HG03439 (cell line): ENCODE data around the gene LHPP.
"Not testable (repeated sequence)": the region's sequence is repeated elsewhere in the genome, so short reads cannot be mapped to it uniquely, and the experiment has no call there.

ENCODE experiments used
- ATAC-seq: cut with Tn5 transposase; IDR thresholded peaks from one replicate; pipeline ENCODE4 v1.9.1; 2021; ENCODE audit warnings: mild to moderate bottlenecking, moderate library complexity; ENCODE audit not compliant: unreplicated experiment

LHPP gene

DNA sequence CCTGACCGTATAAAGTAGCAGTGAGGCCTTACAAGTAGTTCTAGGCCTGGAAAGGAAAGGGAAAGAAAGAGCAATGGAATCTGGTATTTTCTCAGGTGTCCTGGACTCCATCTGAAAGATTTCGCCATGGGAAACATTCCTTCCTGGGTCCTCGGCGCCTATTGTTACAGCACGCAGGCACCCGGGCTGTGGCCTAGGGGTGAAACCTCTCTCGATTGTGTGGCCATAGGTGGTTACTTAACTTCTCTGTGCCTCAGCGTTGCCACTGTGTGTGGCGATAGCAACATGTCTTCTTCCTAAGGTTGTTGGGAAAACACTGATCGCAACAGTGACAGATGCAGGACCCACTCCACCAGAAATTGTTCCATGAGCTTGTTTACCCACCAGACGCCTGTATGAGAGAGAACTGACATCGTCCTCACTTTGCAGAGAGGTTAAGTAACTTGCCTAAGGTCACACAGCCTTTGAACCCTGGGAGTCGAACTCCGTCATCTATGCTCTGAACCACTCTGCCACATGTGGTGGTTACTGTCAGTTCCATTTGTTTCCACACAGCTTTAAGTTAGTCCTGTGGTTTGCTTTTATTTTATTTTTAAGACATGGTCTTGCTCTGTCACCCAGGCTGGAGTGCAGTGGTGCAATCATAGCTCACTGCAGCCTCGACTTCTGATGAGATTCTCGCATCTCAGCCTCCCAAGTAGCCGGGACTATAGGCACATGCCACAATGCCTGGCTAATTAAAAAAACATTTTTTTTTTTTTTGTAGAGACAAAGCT, 73.4 kb downstream of the LHPP start:
- no peak for ATAC-seq

DNA sequence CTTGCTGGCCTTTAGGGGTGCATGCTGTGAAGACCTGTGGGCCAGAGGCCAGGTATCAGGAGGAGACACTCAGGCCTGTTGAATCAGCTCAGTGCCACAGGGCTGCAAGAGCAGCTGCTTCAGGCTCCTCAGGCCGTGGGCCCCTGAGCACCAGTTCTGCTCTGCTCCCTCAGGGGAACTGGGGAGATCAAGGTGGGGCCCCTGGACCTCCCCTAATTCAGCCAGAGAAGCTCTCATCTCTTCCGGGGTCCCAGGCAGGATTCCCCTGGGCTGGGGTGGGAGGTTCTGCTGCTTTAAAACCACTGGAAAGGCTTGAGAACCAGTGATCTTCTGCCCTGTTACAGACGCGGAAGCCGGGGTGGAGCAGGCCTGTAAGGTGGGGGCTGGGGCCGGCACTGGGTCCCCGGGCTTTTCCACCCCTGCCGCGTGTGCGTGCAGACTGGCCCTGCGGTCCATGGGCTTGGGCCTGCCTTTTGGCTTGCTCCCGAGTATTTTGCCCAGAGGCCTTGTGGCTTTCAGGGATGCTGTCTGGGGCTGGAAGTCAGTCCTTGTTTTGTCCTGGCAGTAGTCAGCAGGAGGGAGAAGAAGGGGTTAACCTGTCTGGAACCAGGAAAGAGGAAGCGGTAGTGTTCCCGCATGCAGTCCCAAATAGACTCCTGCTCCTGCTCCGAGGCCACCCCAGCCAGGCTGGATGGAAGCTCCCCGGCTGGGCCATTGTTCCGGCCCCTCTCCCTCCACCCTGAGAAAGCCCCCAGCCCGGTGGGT, 74.3 kb downstream of the LHPP start:
- no peak for ATAC-seq

GRCh38 chr10:124536496-124537050, 75.0 kb downstream of the LHPP start:
- ATAC-seq: no peak

DNA sequence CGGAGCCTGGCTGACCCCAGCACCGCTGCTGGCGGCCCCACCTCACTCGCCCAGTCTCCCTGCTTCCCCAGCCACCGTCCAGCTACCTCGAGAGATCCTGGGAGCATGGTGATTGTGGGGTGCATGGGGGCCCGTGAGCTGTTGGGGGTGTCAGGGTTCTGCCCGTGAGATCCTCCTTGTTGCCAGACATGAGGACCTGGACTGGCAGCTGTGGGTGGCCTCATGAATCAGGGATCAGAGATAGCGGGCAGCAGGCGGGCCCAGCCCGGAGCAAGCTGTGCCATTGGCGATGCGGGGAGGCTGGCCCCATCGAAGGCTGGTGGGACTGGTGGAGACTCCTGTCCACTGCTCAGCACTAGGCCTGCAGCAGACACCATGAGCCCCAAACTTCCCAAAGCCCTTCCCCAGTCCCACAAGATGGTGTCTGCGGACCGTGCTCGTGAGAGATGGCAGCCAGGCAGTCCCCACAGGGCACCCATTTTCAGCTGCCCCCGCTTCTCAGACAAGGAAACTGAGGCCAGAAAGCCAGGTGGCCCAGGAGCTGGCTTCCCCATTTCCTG, 75.6 kb downstream of the LHPP start:
- no peak for ATAC-seq

DNA sequence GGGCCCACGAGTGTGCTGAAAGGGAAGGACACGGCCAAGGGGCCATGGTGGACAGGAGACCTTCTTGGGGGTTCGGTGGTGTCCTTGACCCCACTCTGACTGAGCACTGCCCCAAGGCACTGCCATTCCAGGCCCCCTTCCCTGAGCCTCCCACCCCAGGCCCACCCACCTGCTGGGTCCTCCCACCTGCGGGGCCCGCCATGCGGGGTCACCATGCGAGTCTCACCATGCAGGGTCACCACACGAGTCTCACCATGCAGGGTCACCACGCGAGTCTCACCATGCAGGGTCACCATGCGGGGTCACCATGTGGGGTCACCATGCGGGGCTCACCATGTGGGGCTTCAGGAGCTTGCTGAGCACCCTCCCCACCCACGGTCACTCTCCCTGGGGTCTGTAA, 76.3 kb downstream of the LHPP start:
- ATAC-seq: no peak

DNA sequence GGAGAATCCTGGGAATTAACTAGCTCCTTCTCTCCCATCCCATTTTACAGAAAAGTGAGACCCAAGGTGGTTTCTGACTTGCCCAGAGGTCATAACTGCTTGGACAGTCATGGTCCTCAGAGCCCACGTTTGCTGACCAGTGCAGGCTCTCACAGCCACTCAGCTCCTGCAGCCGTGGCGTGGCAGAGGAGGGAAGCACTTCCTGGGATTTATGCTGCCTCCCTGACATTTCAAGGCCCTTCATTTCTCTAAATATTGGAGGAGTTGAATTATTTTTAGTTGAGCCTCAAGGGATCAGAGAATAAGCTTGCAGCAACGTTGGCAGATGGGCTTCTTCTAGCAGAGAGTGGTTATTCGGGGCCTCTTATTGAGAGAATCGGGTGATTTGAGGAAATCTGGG, 77.1 kb downstream of the LHPP start:
- ATAC-seq: no peak

GRCh38 chr10:124539935-124540641, 78.5 kb downstream of the LHPP start:
- ATAC-seq: peak; percentile 61

- no peak for ATAC-seq
Observed at GRCh38 chr10:124541076-124541903, 79.7 kb downstream of the LHPP start.

- ATAC-seq: no peak
Observed at GRCh38 chr10:124542336-124542735, 80.7 kb downstream of the LHPP start.

DNA sequence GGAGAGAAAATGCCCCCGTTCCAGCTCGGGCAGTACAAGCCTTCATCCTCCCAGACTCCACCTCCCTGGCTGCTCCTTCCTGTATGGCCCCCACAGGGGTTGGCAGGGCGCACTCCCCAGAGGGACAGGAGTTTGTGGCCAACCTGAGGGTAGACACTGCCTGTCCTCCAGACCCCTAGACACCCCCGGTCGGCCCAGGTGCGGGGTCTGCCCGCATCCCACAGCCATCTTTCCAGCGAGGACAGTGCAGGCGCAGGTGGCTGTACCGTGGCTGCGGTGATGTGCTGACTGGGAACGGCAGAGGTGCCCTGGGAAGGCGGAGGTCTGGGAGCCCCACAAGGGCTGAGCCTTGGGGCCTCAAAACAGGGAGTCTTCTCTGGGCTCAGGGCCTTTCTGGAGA, 81.5 kb downstream of the LHPP start:
- ATAC-seq: no peak

DNA sequence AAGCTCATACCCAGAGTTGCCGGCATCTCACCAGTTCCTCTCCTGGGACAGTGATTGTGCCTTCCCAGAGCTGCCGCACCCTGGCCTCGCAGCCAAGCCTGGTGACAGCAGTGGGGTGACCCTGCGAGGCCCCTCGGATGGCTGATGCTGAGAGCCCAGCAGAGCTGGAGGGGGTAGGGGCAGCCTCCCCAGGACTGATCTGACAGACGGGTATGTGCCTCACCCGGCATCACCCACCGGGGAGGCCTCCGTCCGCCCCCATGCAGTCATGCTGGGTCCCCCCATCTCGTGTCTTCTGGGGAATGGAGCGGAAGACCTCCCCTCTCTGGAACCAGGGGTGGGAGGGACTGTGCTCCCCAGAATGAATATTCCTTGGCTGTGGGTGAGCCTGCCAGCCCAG, 82.3 kb downstream of the LHPP start:
- no peak for ATAC-seq

GRCh38 chr10:124544711-124545110, 83.1 kb downstream of the LHPP start:
- no peak for ATAC-seq

GRCh38 chr10:124545351-124546054, 83.9 kb downstream of the LHPP start:
- no peak for ATAC-seq

GRCh38 chr10:124546055-124546369, 84.4 kb downstream of the LHPP start:
- no peak for ATAC-seq

GRCh38 chr10:124546957-124547646, 85.5 kb downstream of the LHPP start:
- ATAC-seq: no peak

DNA sequence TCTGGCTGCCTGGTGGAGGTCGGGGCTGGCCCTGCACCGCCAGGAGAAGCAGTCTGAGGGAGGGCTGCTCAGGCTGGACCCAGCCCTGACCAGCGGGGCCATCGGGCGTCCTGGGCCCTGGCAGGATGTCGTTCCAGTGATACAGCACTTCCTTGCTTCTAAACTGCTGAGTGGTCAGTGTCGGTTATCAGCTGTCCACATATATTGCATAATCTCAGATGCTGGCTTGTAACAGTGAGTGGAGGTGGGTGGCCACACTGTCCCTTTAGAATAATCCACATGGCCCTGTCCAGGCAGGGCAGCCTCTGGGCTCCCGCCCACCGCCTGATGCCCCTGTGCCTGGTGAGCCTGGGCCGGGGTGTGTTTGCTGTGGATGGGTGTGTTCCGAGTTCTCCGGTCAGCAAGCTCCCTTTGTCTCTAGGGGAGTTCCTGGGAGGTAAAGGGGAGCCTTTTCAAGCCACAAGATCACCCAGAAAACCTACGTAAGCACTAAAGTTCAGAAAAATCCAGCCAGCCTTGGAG, 86.1 kb downstream of the LHPP start:
- ATAC-seq: no peak

- ATAC-seq: not testable (repeated sequence)
Observed at GRCh38 chr10:124549171-124549570, 87.5 kb downstream of the LHPP start.

GRCh38 chr10:124550293-124551034, 88.8 kb downstream of the LHPP start:
- peak; percentile 49 for ATAC-seq
